HG03354 (cell line): ENCODE results near the gene POFUT2.

Experiments
- ATAC-seq: cut with Tn5 transposase; IDR thresholded peaks from one replicate; pipeline ENCODE4 v1.9.1; 2021; ENCODE audit warnings: mild to moderate bottlenecking; ENCODE audit not compliant: unreplicated experiment, poor library complexity, severe bottlenecking

Gene POFUT2

DNA sequence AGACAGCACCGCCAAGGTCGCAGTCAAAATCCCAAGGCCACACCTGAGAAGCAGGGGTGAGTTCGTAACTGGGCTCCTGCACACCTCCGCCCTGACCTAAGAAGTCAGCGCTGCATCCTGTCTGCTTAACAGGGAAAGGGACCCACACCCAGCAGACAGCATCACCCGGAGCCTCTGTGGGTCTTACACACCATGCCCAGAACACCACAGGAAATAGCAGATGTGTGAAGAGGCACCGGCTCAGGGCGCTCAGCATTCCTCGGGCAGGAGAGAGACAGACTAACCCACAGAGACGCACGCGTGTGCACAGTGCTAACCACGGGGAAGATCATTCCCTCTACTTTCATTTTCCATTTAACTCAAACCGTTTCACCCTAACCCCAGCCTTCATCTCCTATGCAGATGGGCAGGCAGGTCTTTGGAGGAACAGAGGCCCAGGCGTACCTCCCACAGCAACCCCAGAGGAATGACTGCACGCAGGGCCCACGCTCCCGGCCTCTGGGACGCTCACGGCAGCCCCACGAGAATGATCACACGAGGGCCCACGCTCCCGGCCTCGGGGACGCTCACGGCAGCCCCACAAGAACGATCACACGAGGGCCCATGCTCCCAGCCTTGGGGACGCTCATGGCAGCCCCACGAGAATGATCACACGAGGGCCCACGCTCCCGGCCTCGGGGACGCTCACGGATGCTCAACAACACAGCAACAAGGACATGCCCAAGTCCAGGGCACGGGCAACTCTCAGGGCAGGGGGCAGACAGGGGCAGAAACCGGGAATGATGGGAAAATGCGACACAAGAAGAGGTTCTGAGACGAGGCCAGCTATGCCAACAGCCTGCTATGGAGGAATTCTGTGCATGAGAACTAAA lies 20.9 kb downstream of the POFUT2 start:
- ATAC-seq: no peak

DNA sequence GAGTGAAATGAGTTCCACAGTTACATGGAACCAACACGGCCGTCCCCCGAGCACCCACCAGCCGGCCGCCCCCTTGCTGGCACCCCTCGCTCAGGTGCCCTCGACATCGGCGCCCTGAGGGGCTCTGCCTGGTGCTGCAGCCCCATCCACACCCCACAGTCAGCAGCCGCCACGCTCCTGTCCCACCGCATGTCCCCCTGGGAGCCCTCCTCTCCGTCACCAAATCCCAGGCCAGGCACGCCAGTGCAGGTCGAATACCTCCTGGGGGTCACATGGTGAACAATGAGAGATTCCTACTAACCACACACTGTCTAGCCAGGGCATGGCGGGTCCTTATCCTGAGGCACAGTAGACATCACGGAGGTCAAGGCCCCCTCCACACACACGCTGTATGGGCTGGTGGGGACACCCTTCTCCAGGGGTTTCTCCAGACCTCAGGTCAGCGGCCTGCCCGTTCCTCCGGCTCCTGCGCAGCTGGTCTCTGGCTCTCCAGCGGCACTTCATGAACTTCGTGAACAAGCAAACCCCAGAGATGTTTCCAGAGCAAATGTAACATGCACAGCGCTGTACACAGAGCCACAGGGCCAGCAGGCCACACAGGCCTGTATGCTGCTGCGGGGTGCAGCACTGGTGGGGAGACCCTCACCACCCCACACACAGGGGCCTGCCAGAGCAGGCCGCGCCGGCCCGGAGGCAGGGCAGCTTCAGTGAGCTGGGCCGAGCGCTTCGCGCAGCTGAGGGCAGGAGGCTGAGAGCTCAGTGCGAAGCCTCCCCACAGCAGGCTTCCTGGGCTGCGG lies 21.8 kb downstream of the POFUT2 start:
- ATAC-seq: no peak

DNA sequence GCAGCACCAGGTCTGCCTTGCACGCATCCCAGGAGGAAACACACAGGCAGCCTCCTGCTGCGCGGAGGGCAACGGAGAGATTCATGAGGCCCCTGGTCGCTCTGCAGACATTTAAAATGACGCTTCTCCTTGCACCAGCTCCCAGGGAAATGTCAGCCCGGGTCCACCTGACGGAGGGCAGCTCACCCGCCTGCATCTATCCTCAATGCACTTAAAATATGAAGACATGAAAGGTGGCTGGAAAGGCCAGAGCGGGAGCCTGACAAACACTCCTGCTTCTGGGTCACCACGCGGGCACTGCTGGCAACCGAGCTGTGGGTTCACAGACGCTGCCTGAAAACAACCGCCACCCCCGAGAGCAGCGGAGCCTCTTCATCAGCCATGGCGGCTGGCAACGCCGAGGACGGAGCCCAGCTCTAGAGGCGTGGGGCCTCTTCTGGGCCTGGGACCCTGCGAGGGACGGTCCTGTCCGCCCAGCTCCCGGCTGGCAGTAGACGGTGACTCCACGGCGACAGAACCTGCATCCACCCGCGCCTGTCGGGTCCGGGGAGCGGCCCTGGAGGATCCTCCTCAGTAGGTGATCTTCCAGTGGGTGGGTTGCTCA lies 22.7 kb downstream of the POFUT2 start:
- no peak for ATAC-seq

DNA sequence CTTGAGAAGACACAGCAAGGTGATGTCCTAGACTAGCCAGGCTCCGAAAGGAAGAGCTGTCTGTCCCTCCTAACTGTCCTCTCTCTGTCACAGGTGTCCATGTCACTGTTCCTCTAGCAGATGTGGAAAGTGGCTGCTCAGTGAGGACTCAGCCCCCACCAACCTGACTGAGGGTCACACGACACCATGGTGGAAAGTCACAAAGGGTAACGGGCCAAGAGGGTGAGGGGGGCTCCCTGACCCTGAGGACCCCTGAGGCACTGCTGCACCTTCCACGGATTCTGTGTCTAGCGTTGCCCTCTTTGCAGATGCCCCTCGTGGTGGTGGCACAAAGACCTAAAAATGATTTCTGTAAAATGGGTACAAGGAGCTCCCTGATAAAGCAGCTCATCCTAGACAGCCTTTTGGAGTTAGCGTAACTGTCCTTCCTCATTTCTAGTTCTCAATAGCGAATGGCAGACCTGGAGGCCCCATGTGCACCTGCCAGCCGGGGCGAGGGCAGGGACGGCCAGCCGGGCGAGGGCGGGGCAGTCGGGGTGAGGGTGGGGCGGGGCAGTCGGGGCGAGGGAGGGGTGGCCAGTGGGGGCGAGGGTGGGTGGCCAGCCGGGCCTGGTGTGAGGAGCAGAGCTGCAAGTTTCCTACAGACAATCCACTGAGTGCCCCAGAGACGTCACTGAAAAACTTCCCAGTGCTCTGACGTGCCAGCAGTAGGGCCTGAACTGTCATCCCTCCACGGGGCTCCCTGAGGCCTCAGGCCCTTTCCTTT lies 23.4 kb downstream of the POFUT2 start:
- no peak for ATAC-seq

DNA sequence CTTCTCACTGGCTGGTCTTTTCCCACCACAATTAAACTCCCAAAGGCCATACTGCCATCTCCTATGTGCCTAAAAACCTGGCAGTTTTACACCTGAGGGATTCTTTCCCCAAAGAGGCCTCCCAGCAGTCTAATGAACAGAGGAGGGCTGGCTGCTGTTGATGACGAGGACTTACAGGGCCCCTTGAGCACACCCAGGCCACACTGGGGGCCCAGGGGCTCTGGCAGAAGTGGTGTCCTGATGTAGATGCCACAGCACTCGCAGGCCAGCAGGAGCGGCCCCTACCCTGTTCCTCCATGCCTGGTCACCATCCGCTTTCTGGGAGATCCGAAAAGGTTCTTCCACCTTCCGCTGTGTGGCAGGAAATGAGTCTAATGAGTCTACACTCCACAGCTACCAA lies 24.2 kb downstream of the POFUT2 start:
- ATAC-seq: no peak

DNA sequence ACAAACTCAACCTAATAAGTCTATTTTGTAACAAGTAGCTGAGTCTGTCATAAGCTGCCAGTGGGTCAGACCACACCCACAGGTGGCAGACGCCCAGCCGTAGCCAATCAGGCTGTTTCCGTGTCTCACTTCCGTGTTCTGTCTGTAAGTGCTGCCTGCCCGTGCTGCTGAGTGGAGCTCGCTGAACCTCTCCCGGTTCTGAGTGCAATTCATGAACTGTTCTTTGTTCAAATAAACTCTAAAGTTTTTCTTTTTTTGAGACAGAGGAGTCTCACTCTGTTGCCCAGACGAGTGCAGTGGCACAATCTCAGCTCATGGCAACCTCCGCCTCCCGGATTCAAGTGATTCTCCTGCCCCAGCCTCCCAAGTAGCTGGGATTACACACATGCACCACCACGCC lies 25.1 kb downstream of the POFUT2 start:
- ATAC-seq: no peak

DNA sequence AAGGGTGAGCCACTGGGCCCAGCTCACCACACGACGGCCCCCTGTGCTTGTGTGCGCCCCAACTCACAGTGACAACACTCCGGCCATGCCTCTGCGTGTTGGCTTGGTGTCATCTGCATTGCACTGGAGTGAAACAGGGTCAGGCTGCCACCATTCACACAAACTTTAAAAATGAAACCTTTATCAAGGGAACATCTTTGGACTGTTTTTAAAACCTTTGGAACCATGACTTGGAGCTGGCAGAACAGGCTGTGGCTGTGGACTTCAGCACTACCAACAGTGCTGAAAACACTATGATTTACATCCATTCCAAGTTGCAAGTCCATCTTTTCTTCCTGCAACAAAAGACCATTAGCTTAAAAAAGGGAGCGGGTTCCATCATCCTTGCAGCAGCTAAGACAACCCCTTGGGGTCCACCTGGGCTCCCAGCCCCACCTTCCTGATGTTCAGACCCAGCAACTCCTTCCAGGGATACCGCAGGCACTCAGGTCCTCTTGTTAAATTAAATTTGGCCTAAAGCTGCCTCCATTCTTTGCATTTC lies 25.6 kb downstream of the POFUT2 start:
- no peak for ATAC-seq

DNA sequence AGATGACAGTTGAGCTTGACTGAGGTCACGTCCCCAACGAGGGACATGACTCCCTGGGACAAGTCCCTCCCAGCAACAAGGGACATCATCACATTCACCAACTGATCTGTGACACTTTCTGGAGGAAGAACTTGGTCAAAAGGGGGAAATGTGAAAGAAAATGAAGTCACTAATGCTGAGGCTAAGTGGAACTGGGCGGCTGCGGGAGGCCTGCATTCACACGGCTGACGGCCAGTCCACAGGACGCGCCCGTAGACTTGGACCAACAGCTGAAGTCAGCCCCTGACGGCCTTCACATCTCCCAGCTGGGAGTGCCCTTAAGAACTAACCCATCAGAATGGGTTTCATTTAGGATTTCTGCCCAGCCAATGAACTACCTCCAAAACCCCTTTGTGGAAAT lies 26.6 kb downstream of the POFUT2 start:
- ATAC-seq: no peak

DNA sequence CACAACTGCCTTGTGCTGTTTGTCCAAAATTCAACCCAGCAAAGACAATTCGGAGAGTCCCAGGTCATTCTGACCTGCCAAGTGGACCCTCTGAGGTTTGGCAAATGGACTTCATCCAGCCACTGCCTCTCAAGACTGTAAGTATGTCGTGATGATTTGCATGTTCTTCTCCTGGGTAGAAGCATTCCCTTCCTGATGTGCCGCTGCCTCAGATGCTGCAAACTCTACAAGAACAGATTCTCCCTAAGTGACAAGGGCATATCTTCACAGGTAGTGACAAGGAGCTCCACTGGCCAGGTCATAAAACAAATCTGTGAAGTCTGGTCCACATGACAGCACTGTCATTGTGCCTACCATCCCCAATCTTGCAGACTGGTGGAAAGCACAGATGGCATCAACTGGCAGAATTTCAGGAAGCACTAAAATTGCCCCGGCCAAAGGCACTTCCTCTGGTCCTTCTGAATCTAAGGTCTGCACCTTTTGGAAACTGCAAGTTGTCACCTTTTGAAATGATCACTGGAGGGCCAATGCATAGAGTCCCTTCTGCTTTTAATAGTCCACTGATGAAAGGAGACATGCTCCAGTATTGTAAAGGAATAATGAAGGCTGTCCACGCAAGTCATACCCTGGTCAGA lies 27.4 kb downstream of the POFUT2 start:
- no peak for ATAC-seq

DNA sequence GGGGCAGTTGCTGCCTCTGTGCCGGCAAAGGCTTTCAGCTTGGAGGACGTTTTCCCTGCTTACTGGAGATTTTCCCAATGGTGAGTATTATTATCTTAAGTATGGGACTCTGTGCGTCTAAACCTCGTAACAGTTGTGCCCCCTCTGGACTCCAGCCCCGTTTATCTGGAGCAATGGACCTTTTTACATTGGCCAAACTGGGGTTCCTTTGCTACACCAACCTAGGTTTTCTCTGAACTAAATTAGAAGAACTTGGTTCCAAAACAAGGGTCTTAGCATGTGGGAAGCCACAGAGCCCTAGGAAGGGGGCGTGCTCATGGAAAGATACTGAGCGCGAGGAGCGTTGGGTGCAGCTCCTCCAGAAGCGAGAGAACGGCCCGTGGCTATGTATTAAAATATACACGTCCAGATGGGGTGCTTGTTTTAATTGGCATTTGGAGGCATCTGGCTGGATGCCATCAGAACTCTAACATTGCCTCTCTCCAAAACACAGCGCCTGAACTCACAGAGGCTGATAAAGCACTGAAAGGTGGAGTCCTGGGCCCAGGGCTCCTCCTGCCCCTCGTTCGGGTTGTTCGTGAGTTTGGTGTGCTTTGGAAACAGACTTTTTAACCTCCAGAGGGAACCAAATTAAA lies 28.4 kb downstream of the POFUT2 start:
- no peak for ATAC-seq

DNA sequence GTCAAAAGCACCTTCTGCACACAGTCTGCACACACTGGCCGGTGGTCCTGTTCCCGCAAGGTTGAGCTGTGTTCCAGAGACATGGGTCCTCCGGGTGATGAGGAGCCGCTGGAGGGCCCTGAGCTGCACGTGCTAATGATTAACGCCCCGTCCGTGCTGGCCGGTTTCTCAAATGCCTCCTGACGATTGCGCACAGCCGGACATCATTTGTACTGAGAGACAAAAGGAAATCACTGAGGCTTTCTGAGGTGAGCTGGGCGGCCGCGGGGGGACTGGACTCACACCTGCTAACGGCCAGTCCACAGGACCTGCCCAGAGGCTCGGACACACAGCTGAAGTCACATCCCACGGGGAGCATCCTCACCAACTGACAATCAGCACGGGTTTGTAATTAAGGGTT lies 29.2 kb downstream of the POFUT2 start:
- no peak for ATAC-seq

DNA sequence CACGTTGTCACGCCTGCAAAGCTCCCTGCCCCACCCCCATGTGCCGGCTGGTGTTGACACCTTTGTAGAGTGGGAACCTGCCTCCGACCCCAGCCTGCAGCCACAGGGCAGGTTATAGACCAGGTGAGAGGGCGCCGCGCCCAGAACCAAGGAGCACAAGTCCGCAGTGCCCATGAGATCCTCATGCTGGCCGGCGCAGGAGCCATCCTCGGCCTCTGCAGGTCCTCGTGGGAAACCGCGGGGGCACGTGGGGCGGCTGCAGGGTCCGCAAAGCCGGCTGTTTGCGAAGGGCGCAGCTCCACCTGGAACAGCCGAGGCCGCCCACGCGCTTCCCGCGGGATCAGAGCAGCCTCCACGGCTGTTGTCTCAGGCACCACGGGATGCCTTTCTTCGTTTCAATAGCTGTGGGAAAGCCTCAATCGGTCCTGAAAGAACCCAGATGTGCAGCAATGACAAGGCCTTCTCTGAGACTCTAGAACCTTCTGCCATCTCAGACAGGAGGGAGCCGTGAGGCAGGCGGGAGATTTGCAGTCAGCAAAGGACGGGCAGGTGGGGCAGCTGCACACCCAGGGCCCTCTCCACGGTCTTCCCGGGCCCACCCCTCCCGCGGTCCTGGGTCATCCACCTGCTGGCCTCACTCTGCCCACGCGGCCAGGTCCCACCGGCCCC lies 29.9 kb downstream of the POFUT2 start:
- no peak for ATAC-seq

DNA sequence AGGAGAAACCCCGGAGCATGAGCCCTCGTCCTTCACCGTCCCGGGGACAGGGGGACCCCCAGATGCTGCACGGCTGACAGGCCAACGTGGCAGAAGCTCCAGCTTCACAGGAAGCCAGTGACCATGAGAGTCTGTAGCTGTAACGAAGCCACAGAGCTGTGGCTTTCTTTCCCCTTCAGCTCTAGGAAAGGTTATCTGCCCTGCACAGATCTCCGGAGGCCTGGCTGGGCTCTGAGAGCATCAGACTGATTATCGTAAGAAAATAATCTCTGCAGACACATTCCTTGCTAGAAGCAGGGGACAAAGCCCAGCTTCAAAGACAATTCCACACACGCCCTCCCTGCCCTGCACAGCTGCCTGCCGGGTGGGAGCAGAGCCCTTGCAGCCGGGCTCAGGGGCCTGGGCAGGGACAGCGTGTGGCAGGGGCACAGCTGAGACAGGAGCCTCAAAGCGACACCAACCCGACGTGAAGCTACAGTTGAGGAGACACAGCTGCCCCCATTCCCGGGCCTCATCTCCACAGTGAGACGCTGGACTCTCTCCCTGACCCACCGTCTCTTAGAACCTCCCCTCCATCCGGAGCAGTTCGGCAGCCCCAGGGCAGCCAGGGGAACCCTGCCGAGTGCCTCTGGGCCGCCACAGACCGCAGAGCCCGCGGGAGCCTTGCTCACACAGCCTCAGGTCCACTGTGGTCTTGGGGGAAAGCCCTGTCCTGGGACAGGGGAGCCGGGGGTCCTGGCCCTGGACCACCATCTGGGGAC lies 30.6 kb downstream of the POFUT2 start:
- ATAC-seq: no peak

DNA sequence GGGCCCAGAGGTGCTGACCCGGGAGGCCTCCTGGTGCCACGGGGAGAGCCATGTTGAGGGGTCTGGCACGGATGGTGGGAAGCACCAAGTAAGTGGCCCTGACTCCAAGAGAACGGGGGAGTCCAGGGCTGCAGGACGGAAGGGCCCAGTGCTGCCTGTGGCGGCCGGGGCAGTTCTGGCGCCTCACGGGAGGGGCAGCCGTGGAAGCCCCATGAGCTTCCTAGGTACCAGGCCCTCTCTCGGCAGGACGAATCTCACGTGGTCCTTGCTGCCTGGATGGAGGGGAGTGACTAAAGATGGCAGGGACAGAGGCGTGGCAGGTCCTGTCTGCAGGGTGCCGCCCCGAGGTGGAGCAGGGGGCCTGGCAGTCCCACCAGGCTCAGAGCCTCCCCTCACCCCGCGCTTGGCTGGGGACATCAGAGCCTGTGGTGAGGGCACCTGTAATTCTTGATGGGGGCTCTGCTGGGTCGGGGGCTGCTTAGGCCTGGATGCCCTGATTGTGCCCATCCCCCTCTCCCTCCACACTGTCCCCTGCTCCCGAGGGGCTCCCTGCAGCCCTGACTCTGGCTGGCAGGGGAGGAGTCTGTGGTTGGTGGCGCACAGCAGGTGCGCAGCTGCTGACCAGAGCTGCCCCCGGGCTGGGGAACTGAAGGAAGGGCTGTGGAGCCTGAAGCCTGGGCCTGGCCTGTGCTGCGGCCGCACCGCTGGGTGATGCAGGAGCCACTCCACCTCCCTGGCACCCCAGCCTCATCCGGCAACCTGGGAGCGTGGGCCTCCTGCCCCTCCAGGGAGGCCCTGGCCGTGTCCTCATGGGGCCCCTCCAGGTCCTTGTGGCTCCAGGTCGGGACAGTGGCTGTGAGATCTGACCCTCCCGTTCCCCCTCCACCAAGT lies 31.4 kb downstream of the POFUT2 start:
- ATAC-seq: no peak

DNA sequence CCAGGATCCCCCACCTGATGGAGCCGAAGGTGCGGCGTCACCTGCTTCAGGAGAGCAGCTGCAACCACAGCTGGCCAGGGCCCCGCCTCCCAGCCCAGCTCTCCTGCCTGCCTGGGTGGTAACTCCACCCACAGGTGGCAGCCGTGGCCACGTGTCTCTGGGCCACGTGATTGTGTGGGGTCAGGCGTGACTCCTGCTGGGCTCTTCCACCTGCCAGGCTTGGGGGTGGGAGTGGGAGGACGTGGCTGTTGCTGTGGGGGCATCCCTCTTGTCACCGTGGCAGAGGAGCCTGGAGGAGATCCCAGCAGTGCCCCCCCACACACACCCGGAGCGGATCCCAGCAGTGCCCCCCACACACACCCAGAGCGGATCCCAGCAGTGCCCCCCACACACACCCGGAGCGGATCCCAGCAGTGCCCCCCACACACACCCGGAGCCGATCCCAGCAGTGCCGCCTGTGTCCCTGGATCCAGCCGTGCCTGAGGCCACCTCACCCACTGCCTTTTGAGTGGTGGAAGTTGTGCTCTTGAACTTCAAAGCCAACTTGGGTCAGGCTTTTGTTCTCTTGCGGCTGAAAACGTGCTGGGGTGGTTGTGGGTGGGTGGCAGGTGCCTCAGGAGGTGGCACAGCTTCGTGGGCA lies 32.2 kb downstream of the POFUT2 start:
- no peak for ATAC-seq

DNA sequence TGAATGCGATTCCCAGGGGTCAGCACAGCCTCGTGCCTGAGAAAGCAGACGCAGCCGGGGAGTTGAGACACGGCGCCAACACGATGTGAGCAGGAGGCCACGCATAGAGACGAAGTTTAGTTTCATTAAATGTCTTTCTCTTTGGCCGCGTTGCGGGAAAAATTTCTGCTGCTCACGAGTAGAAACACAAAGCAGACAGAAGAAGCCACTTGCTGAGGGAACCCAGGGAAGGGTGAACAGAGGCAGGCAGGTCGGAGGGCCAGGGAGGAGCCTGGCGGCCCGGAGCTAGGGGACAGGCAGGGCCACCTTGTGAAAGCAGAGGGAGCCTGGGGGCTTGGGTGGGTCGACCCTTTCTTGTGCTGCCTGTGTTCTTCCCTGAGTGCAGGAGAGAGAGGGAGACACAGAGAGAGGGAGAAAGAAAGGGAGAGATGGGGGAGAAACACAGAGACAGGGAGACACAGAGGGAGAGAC lies 33.2 kb downstream of the POFUT2 start:
- no peak for ATAC-seq
